ENCODE measurements around the gene UFD1. TPM values are rescaled to one million over a fixed set of nuclear protein-coding genes. Genes with fewer than 3 reads are reported as not detected.

UFD1 gene
- total and polyA plus RNA-seq, 3 donors from 2014 or later = 46.1 to 86.6 (median 54.5) TPM

DNA sequence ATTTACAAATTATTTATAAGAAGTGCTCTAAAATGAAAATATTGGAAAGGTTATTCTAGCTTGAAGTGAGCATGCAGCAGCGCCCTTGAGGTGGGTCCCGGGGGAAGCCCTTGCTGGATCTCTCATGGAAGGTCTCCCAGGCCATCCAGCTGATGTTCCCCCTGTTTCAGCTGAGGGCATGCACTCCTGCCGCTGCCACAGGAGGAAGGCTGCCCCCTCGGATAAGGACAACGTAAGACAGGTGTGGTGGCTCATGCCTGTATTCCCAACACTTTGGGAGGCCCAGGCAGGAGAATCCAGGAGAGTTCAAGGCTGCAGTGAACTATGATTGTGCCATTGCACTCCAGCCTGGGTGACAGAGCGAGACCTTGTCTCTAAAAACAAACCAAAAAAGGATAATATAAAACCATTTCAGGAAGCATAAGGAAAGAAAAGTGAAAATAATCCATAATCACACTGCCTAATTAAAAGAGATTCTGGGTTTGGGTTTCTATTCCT lies 15.7 kb upstream of the UFD1 start:
- Histone ChIP-seq H3K27ac (no peak overlapping the region), H3K4me3 (no peak overlapping the region), H3K36me3 (ENCODE audit: low read depth, missing control alignments) (no peaks in the 10 kb centered on the region), H3K4me1 (no peaks in the 10 kb centered on the region), H3K9me3 (no peaks in the 10 kb centered on the region), H3K27me3 (no peaks in the 10 kb centered on the region)
- intact Hi-C loops (cut with DNase I; ENCODE audit: low total_unique reads) = no loop called here
- TF ChIP-seq POLR2A (IDR thresholded peaks at IDR 0.05) (no peak), CTCF (IDR thresholded peaks at IDR 0.05) (no peak)
- WGBS, 2 donors = 87% methylated on average over 6 of the region's 6 CpGs
- no peak for DNase-seq

DNA sequence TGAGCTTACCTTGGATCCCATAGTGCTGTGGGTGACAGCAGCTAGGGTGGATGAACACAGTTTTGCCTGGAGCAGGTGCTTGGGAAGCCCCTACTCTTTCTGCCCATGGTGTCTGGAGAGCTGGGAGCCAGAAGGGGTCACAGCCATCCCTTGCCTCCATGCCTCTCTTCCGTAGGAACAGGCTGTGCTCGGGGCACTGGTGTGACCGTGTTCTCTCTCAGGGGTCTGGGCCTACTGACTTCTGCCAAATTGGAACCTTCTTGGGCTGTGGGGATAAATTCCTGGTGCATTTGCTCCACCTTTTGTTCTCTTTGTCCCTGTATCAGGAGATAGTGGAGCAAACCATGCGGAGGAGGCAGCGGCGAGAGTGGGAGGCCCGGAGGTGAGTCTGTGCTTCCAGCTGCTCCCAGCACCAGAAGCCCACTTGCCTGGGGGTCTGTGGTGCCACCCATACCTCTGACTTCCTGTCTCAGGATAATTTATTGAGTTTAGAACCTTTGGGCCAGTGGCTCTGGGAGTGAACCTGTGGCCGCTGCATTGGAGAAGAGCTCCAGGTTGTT lies 15.1 kb upstream of the UFD1 start:
- Histone ChIP-seq H3K4me1 (no peaks in the 10 kb centered on the region), H3K4me3 (no peak overlapping the region), H3K27me3 (no peaks in the 10 kb centered on the region), H3K36me3 (ENCODE audit: low read depth, missing control alignments) (no peaks in the 10 kb centered on the region), H3K9me3 (no peaks in the 10 kb centered on the region), H3K27ac (no peak overlapping the region)
- no peak for DNase-seq
- TF ChIP-seq CTCF (IDR thresholded peaks at IDR 0.05) (no peak), POLR2A (IDR thresholded peaks at IDR 0.05) (no peak)
- intact Hi-C loops (cut with DNase I; ENCODE audit: low total_unique reads) = no loop called here
- WGBS, 2 donors = 64 to 73% methylated on average over 8 of the region's 8 CpGs

GRCh38 chr22:19492504-19493174 lies 13.6 kb upstream of the UFD1 start:
- TF ChIP-seq CTCF (IDR thresholded peaks at IDR 0.05) = no peak
- TF ChIP-seq POLR2A (IDR thresholded peaks at IDR 0.05) = no peak
- Histone ChIP-seq H3K36me3 (ENCODE audit: low read depth, missing control alignments) (no peaks in the 10 kb centered on the region), H3K4me1 (no peaks in the 10 kb centered on the region), H3K4me3 (no peak overlapping the region), H3K27me3 (no peaks in the 10 kb centered on the region), H3K9me3 (no peaks in the 10 kb centered on the region), H3K27ac (no peak overlapping the region)
- no peak for DNase-seq
- intact Hi-C loops (cut with DNase I; ENCODE audit: low total_unique reads) = no loop called here
- 93% methylated on average over 6 of the region's 6 CpGs for WGBS, 2 donors

DNA sequence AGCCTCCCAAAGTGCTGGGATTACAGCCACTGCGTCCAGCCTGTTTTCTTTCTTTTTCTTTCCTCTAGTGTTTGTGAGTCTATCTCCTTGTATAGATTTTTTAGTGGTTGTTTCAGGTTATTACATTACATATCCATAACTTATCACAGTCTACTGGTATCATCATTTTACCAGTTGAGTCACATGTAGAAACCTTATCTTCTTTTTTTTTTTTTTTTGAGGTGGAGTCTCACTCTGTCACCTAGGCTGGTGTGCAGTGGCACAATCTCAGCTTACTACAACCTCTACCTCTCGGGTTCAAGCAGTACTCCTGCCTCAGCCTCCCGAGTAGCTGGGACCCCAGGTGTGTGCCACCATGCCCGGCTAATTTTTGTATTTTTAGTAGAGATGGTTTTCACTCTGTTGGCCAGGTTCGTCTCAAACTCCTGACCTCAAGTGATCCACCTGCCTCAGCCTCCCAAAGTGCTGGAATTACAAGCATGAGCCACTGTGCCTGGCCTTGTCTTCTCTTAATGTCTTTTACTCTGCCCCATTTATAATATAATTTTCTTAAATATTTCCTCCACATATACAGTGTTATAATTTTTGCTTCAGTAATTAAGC lies 11.7 kb upstream of the UFD1 start:
- intact Hi-C loops (cut with DNase I; ENCODE audit: low total_unique reads) = no loop called here
- 96 to 98% methylated on average over 5 of the region's 5 CpGs for WGBS, 2 donors
- TF ChIP-seq POLR2A (IDR thresholded peaks at IDR 0.05) (no peak), CTCF (IDR thresholded peaks at IDR 0.05) (no peak)
- DNase-seq = no peak
- Histone ChIP-seq H3K27me3 (no peaks in the 10 kb centered on the region), H3K4me3 (no peak overlapping the region), H3K36me3 (ENCODE audit: low read depth, missing control alignments) (no peaks in the 10 kb centered on the region), H3K27ac (no peak overlapping the region), H3K9me3 (no peaks in the 10 kb centered on the region), H3K4me1 (no peaks in the 10 kb centered on the region)
